Measurements from ENCODE around the gene KRT12.

DNA sequence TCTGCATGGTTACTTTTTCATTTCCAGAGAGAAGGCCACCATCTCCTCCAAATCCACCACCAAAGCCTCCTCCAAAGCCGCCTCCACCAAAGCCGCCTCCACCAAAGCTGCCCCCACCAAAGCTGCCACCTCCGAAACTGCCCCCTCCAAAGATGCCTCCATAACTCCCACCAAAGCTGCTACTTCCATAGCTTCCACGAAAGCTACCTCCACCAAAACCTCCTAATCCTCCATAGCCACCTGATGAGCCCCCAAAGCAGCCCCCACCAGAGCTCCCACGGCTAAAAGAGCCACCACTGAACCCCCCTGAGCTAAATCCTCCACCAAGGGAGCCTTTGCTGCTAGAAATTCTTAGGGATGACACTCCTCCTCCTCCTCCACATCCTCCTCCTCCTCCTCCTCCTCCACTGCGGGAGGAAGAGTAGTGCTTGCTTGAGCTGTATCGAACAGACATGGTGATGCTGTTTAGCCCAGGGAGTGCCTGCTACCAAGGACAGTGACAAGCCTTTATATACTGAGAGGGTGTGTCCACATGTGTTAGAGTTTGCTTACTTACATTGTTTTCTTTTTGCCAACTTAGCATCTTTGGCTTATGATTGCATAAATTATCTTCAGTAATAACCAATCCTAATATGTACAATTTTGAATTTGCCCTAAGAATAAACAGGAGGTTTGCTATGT, 44.8 kb downstream of the KRT12 start, which contains the start of gene KRT10:
- no peak for TF ChIP-seq RAD21 (IDR thresholded peaks at IDR 0.05; ENCODE audit: low read length)
- TF ChIP-seq EP300 (IDR thresholded peaks at IDR 0.05; ENCODE audit: borderline replicate concordance in 1 of 2, low read depth in 1 of 2, low read length in 1 of 2): no peak
- TF ChIP-seq, protein P1, sequence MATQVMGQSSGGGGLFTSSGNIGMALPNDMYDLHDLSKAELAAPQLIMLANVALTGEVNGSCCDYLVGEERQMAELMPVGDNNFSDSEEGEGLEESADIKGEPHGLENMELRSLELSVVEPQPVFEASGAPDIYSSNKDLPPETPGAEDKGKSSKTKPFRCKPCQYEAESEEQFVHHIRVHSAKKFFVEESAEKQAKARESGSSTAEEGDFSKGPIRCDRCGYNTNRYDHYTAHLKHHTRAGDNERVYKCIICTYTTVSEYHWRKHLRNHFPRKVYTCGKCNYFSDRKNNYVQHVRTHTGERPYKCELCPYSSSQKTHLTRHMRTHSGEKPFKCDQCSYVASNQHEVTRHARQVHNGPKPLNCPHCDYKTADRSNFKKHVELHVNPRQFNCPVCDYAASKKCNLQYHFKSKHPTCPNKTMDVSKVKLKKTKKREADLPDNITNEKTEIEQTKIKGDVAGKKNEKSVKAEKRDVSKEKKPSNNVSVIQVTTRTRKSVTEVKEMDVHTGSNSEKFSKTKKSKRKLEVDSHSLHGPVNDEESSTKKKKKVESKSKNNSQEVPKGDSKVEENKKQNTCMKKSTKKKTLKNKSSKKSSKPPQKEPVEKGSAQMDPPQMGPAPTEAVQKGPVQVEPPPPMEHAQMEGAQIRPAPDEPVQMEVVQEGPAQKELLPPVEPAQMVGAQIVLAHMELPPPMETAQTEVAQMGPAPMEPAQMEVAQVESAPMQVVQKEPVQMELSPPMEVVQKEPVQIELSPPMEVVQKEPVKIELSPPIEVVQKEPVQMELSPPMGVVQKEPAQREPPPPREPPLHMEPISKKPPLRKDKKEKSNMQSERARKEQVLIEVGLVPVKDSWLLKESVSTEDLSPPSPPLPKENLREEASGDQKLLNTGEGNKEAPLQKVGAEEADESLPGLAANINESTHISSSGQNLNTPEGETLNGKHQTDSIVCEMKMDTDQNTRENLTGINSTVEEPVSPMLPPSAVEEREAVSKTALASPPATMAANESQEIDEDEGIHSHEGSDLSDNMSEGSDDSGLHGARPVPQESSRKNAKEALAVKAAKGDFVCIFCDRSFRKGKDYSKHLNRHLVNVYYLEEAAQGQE (IDR thresholded peaks at IDR 0.05; ENCODE audit: low read depth, low read length): no peak
- no peak for TF ChIP-seq YY1 (IDR thresholded peaks at IDR 0.05; ENCODE audit: low read depth)
- no peak for TF ChIP-seq RFX5 (IDR thresholded peaks at IDR 0.05; ENCODE audit: low read length)
- TF ChIP-seq, protein P2, sequence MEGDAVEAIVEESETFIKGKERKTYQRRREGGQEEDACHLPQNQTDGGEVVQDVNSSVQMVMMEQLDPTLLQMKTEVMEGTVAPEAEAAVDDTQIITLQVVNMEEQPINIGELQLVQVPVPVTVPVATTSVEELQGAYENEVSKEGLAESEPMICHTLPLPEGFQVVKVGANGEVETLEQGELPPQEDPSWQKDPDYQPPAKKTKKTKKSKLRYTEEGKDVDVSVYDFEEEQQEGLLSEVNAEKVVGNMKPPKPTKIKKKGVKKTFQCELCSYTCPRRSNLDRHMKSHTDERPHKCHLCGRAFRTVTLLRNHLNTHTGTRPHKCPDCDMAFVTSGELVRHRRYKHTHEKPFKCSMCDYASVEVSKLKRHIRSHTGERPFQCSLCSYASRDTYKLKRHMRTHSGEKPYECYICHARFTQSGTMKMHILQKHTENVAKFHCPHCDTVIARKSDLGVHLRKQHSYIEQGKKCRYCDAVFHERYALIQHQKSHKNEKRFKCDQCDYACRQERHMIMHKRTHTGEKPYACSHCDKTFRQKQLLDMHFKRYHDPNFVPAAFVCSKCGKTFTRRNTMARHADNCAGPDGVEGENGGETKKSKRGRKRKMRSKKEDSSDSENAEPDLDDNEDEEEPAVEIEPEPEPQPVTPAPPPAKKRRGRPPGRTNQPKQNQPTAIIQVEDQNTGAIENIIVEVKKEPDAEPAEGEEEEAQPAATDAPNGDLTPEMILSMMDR (IDR thresholded peaks at IDR 0.05): no peak
- no peak for TF ChIP-seq POLR2AphosphoS5 (IDR thresholded peaks at IDR 0.05; ENCODE audit: low read depth, low read length)
- no peak for TF ChIP-seq GATA2 (CRISPR knock-in tag; IDR thresholded peaks at IDR 0.05)
- TF ChIP-seq NFIC (IDR thresholded peaks at IDR 0.05; ENCODE audit: borderline replicate concordance): no peak
- TF ChIP-seq FOXM1 (IDR thresholded peaks at IDR 0.05; ENCODE audit: low read depth): no peak

Data from SK-N-SH (cell line).